ENCODE data around the gene CSMD2.

CSMD2 gene

GRCh38 chr1:33819290-33819912, 345.6 kb downstream of the CSMD2 start:
- H3K27me3 ChIP-seq (ENCODE audit: control insufficient read depth in 1 of 2, insufficient read depth in 1 of 2, low read length in 2 of 2), result no peaks in the 10 kb centered on the region
- no peaks in the 10 kb centered on the region for H3K4me1 ChIP-seq (ENCODE audit: control insufficient read depth, insufficient read depth, low read depth, low read length)
- no peak overlapping the region for H2AFZ ChIP-seq (ENCODE audit: low read depth, low read length)
- no peak overlapping the region for H2BK5ac ChIP-seq (ENCODE audit: low read depth, low read length, poor library complexity, severe bottlenecking)
- H2AK5ac ChIP-seq (ENCODE audit: low read length, severe bottlenecking), result no peak overlapping the region
- H3K9me3 ChIP-seq (ENCODE audit: control insufficient read depth, low read length), result no peaks in the 10 kb centered on the region
- no peak overlapping the region for H4K91ac ChIP-seq (ENCODE audit: low read length)
- no peak overlapping the region for H3K18ac ChIP-seq (ENCODE audit: low read depth in 1 of 2, low read length in 2 of 2)
- WGBS, result 65% methylated on average over 9 of the region's 10 CpGs
- no peak overlapping the region for H3K4me3 ChIP-seq (ENCODE audit: insufficient read depth in 1 of 2, low read depth in 1 of 2, low read length in 2 of 2)
- no peak overlapping the region for H2BK12ac ChIP-seq (ENCODE audit: low read length in 2 of 2)
- H3K14ac ChIP-seq (ENCODE audit: low read length in 2 of 2), result no peak overlapping the region
- no peak overlapping the region for H2BK15ac ChIP-seq (ENCODE audit: low read depth, poor library complexity, severe bottlenecking)
- H3K4me2 ChIP-seq (ENCODE audit: low read length, poor library complexity, severe bottlenecking), result no peak overlapping the region
- no peak overlapping the region for H3K27ac ChIP-seq (ENCODE audit: low read length, poor library complexity, severe bottlenecking)
- no peaks in the 10 kb centered on the region for H3K79me1 ChIP-seq (replicated peaks; ENCODE audit: low read length, poor library complexity, severe bottlenecking)
- H3K23ac ChIP-seq (ENCODE audit: low read length in 2 of 2), result no peak overlapping the region
- no peak overlapping the region for H3K4ac ChIP-seq (ENCODE audit: low read depth in 1 of 2, low read length in 2 of 2)
- DNase-seq, result no peak
- H2BK120ac ChIP-seq (ENCODE audit: low read depth, low read length), result no peak overlapping the region
- H3K36me3 ChIP-seq (ENCODE audit: control insufficient read depth in 1 of 2, insufficient read depth in 2 of 2, low read depth in 1 of 2, low read length in 2 of 2), result peaks cover 0 to 13% of the 10 kb centered on the region in 2 experiments
- no peak overlapping the region for H3K9ac ChIP-seq (ENCODE audit: low read length)
- H4K8ac ChIP-seq (ENCODE audit: low read length), result no peak overlapping the region

- Histone ChIP-seq H2BK12ac (ENCODE audit: low read length in 2 of 2) (no peak overlapping the region), H4K91ac (ENCODE audit: low read length) (no peak overlapping the region), H2AFZ (ENCODE audit: low read depth, low read length) (no peak overlapping the region), H3K14ac (ENCODE audit: low read length in 2 of 2) (no peak overlapping the region), H2AK5ac (ENCODE audit: low read length, severe bottlenecking) (no peak overlapping the region), H3K36me3 (ENCODE audit: control insufficient read depth in 1 of 2, insufficient read depth in 2 of 2, low read depth in 1 of 2, low read length in 2 of 2) (peaks cover 0 to 21% of the 10 kb centered on the region in 2 experiments), H2BK15ac (ENCODE audit: low read depth, poor library complexity, severe bottlenecking) (no peak overlapping the region), H3K27me3 (ENCODE audit: control insufficient read depth in 1 of 2, insufficient read depth in 1 of 2, low read length in 2 of 2) (no peaks in the 10 kb centered on the region), H3K4me2 (ENCODE audit: low read length, poor library complexity, severe bottlenecking) (no peak overlapping the region), H3K79me1 (replicated peaks; ENCODE audit: low read length, poor library complexity, severe bottlenecking) (no peaks in the 10 kb centered on the region), H4K8ac (ENCODE audit: low read length) (no peak overlapping the region), H3K27ac (ENCODE audit: low read length, poor library complexity, severe bottlenecking) (no peak overlapping the region), H3K4me3 (ENCODE audit: insufficient read depth in 1 of 2, low read depth in 1 of 2, low read length in 2 of 2) (no peak overlapping the region), H3K4ac (ENCODE audit: low read depth in 1 of 2, low read length in 2 of 2) (no peak overlapping the region), H3K9ac (ENCODE audit: low read length) (no peak overlapping the region), H3K23ac (ENCODE audit: low read length in 2 of 2) (no peak overlapping the region), H3K9me3 (ENCODE audit: control insufficient read depth, low read length) (no peaks in the 10 kb centered on the region), H2BK5ac (ENCODE audit: low read depth, low read length, poor library complexity, severe bottlenecking) (no peak overlapping the region), H3K18ac (ENCODE audit: low read depth in 1 of 2, low read length in 2 of 2) (no peak overlapping the region), H3K4me1 (ENCODE audit: control insufficient read depth, insufficient read depth, low read depth, low read length) (no peaks in the 10 kb centered on the region), H2BK120ac (ENCODE audit: low read depth, low read length) (no peak overlapping the region)
- 59% methylated on average over 3 of the region's 3 CpGs for WGBS
- no peak for DNase-seq
Measured at GRCh38 chr1:33818071-33818470, 347.0 kb downstream of the CSMD2 start.

- Histone ChIP-seq H3K36me3 (ENCODE audit: control insufficient read depth in 1 of 2, insufficient read depth in 2 of 2, low read depth in 1 of 2, low read length in 2 of 2) (peaks cover 0 to 37% of the 10 kb centered on the region in 2 experiments), H2BK5ac (ENCODE audit: low read depth, low read length, poor library complexity, severe bottlenecking) (no peak overlapping the region), H3K4me1 (ENCODE audit: control insufficient read depth, insufficient read depth, low read depth, low read length) (no peaks in the 10 kb centered on the region), H2AK5ac (ENCODE audit: low read length, severe bottlenecking) (no peak overlapping the region), H3K18ac (ENCODE audit: low read depth in 1 of 2, low read length in 2 of 2) (no peak overlapping the region), H3K9me3 (ENCODE audit: control insufficient read depth, low read length) (peaks cover 12% of the 10 kb centered on the region), H3K23ac (ENCODE audit: low read length in 2 of 2) (no peak overlapping the region), H3K27ac (ENCODE audit: low read length, poor library complexity, severe bottlenecking) (no peak overlapping the region), H3K4me3 (ENCODE audit: insufficient read depth in 1 of 2, low read depth in 1 of 2, low read length in 2 of 2) (no peak overlapping the region), H4K91ac (ENCODE audit: low read length) (no peak overlapping the region), H2BK15ac (ENCODE audit: low read depth, poor library complexity, severe bottlenecking) (no peak overlapping the region), H2BK12ac (ENCODE audit: low read length in 2 of 2) (no peak overlapping the region), H3K4ac (ENCODE audit: low read depth in 1 of 2, low read length in 2 of 2) (no peak overlapping the region), H2BK120ac (ENCODE audit: low read depth, low read length) (no peak overlapping the region), H3K9ac (ENCODE audit: low read length) (no peak overlapping the region), H4K8ac (ENCODE audit: low read length) (no peak overlapping the region), H3K27me3 (ENCODE audit: control insufficient read depth in 1 of 2, insufficient read depth in 1 of 2, low read length in 2 of 2) (no peaks in the 10 kb centered on the region), H3K4me2 (ENCODE audit: low read length, poor library complexity, severe bottlenecking) (no peak overlapping the region), H3K14ac (ENCODE audit: low read length in 2 of 2) (no peak overlapping the region), H3K79me1 (replicated peaks; ENCODE audit: low read length, poor library complexity, severe bottlenecking) (no peaks in the 10 kb centered on the region), H2AFZ (ENCODE audit: low read depth, low read length) (no peak overlapping the region)
- 40% methylated on average over 2 of the region's 4 CpGs for WGBS
- no peak for DNase-seq
Measured at GRCh38 chr1:33815061-33815460, 350.0 kb downstream of the CSMD2 start.

- Histone ChIP-seq H2BK120ac (ENCODE audit: low read depth, low read length) (no peak overlapping the region), H3K4me1 (ENCODE audit: control insufficient read depth, insufficient read depth, low read depth, low read length) (no peaks in the 10 kb centered on the region), H3K23ac (ENCODE audit: low read length in 2 of 2) (no peak overlapping the region), H3K4ac (ENCODE audit: low read depth in 1 of 2, low read length in 2 of 2) (no peak overlapping the region), H2BK15ac (ENCODE audit: low read depth, poor library complexity, severe bottlenecking) (no peak overlapping the region), H3K79me1 (replicated peaks; ENCODE audit: low read length, poor library complexity, severe bottlenecking) (no peaks in the 10 kb centered on the region), H3K9ac (ENCODE audit: low read length) (no peak overlapping the region), H3K9me3 (ENCODE audit: control insufficient read depth, low read length) (peaks cover 21% of the 10 kb centered on the region), H3K4me2 (ENCODE audit: low read length, poor library complexity, severe bottlenecking) (no peak overlapping the region), H3K14ac (ENCODE audit: low read length in 2 of 2) (no peak overlapping the region), H2AFZ (ENCODE audit: low read depth, low read length) (no peak overlapping the region), H3K36me3 (ENCODE audit: control insufficient read depth in 1 of 2, insufficient read depth in 2 of 2, low read depth in 1 of 2, low read length in 2 of 2) (peaks cover 0 to 45% of the 10 kb centered on the region in 2 experiments), H4K8ac (ENCODE audit: low read length) (no peak overlapping the region), H3K4me3 (ENCODE audit: insufficient read depth in 1 of 2, low read depth in 1 of 2, low read length in 2 of 2) (peak overlapping the region in 1 of 2 experiments; percentile 10), H4K91ac (ENCODE audit: low read length) (no peak overlapping the region), H3K27me3 (ENCODE audit: control insufficient read depth in 1 of 2, insufficient read depth in 1 of 2, low read length in 2 of 2) (no peaks in the 10 kb centered on the region), H2BK5ac (ENCODE audit: low read depth, low read length, poor library complexity, severe bottlenecking) (no peak overlapping the region), H3K18ac (ENCODE audit: low read depth in 1 of 2, low read length in 2 of 2) (no peak overlapping the region), H3K27ac (ENCODE audit: low read length, poor library complexity, severe bottlenecking) (no peak overlapping the region), H2AK5ac (ENCODE audit: low read length, severe bottlenecking) (no peak overlapping the region), H2BK12ac (ENCODE audit: low read length in 2 of 2) (no peak overlapping the region)
- no peak for DNase-seq
- 80% methylated on average over 2 of the region's 2 CpGs for WGBS
Measured at GRCh38 chr1:33814166-33814565, 350.9 kb downstream of the CSMD2 start.
